SU-DHL-6 (cell line): Measurements from ENCODE around the gene EPYC.

ENCODE experiments used
- EZH2phosphoT487 ChIP-seq: fragments of 200-600 bp; sonication (generic), shearing (Covaris generic); conservative IDR thresholded peaks from 2 replicates; pipeline ENCODE4 v1.6.1; 2018; ENCODE audit warnings: mild to moderate bottlenecking, antibody characterized with exemption, low read length, moderate library complexity, mixed read lengths
- TF ChIP-seq, protein P1 (sequence below): fragments of 200-600 bp; sonication (generic); IDR thresholded peaks from one replicate; pipeline ENCODE4 v1.5.1; 2017; ENCODE audit warnings: antibody characterized with exemption, mild to moderate bottlenecking, low read length, moderate library complexity; ENCODE audit not compliant: insufficient read depth, poor library complexity, severe bottlenecking

DNA sequence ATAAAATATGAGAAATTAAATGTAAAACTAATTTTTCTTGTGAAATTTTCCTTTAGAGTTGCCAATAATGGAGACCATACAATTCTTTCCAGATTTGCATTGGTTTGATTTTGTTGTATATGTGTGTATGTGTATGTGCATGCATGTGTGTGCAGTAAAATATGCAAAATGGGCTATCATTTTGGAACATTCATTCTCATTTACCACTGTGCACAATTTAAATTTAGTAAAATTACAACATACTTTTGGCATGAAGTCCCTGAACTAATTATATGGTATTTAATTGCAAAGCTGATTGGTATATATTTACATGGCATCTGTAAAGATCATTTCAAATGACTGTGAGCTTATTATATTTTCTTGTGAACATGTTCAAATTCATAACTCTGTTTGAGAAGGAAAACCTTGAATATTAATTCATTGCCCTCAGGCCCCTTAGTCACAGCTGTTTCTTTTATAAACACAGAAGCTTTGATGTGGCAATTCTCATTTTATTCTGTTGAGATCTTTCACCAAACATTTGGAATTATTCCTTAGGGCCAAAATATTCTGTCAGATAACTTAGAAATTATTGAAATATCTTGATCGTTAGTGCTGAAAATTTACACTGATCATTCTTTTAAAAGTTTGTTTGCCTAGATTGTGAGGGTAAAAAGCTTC lies 35.5 kb upstream of the EPYC start:
- TF ChIP-seq, protein P1, sequence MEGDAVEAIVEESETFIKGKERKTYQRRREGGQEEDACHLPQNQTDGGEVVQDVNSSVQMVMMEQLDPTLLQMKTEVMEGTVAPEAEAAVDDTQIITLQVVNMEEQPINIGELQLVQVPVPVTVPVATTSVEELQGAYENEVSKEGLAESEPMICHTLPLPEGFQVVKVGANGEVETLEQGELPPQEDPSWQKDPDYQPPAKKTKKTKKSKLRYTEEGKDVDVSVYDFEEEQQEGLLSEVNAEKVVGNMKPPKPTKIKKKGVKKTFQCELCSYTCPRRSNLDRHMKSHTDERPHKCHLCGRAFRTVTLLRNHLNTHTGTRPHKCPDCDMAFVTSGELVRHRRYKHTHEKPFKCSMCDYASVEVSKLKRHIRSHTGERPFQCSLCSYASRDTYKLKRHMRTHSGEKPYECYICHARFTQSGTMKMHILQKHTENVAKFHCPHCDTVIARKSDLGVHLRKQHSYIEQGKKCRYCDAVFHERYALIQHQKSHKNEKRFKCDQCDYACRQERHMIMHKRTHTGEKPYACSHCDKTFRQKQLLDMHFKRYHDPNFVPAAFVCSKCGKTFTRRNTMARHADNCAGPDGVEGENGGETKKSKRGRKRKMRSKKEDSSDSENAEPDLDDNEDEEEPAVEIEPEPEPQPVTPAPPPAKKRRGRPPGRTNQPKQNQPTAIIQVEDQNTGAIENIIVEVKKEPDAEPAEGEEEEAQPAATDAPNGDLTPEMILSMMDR = no peak
- no peak for TF ChIP-seq EZH2phosphoT487
